Stimulated activated CD8-positive, alpha-beta memory T cell treated with anti-CD3 and anti-CD28 coated beads, Interleukin-12 subunit alpha, Interleukin-12 subunit beta, amount 100 ng/mL, for 24 hours (primary cell): Measurements from ENCODE around the gene IMPG2.
"Not testable (repeated sequence)": the region's sequence is repeated elsewhere in the genome, so short reads cannot be mapped to it uniquely, and the experiment has no call there.

Source experiments
- DNase-seq: peaks from one replicate; pipeline ENCODE4 v3.0.0-alpha.2; 2020; ENCODE audit errors: extremely low read depth

Gene IMPG2

GRCh38 chr3:101320475-101320874 is at the start of gene IMPG2:
TSS of gene IMPG2 (minus strand) at chr3:101320575. CDS start at chr3:101320372, 203 bp downstream.
- DNase-seq = no peak

- DNase-seq = no peak
These were observed 42.0 kb upstream of the IMPG2 start for GRCh38 chr3:101362406-101362805.

- no peak for DNase-seq
These were observed 31.5 kb upstream of the IMPG2 start for GRCh38 chr3:101351829-101352228.

- no peak for DNase-seq
These were observed 20.2 kb upstream of the IMPG2 start for GRCh38 chr3:101340591-101340990.

GRCh38 chr3:101333883-101334282 is 13.5 kb upstream of the IMPG2 start:
- DNase-seq = no peak

- no peak for DNase-seq
These were observed 8.8 kb upstream of the IMPG2 start for GRCh38 chr3:101329016-101329673.

- no peak for DNase-seq
These were observed 5.2 kb upstream of the IMPG2 start for GRCh38 chr3:101325393-101326134.

- no peak for DNase-seq
These were observed 844 bp downstream of the IMPG2 start for GRCh38 chr3:101319531-101319930.

GRCh38 chr3:101312545-101312944 is 7.8 kb downstream of the IMPG2 start:
- no peak for DNase-seq

- no peak for DNase-seq
These were observed 8.7 kb downstream of the IMPG2 start for GRCh38 chr3:101311676-101312075.

- DNase-seq = no peak
These were observed 9.4 kb downstream of the IMPG2 start for GRCh38 chr3:101310978-101311375.

GRCh38 chr3:101308147-101308772 is 12.1 kb downstream of the IMPG2 start:
- DNase-seq = not testable (repeated sequence)

GRCh38 chr3:101303836-101304235 is 16.5 kb downstream of the IMPG2 start:
- DNase-seq = no peak

- DNase-seq = no peak
These were observed 17.2 kb downstream of the IMPG2 start for GRCh38 chr3:101303089-101303731.

GRCh38 chr3:101300073-101300472 is 20.3 kb downstream of the IMPG2 start:
- DNase-seq = no peak

GRCh38 chr3:101292027-101292426 is 28.3 kb downstream of the IMPG2 start:
- DNase-seq = no peak

- no peak for DNase-seq
These were observed 32.1 kb downstream of the IMPG2 start for GRCh38 chr3:101288294-101288693.

GRCh38 chr3:101284757-101285156 is 35.6 kb downstream of the IMPG2 start:
- DNase-seq = no peak

- no peak for DNase-seq
These were observed 38.8 kb downstream of the IMPG2 start for GRCh38 chr3:101281521-101282030.

- DNase-seq = no peak
These were observed 40.5 kb downstream of the IMPG2 start for GRCh38 chr3:101279765-101280385.

- no peak for DNase-seq
These were observed 41.2 kb downstream of the IMPG2 start for GRCh38 chr3:101279162-101279561.

GRCh38 chr3:101278727-101279126 is 41.6 kb downstream of the IMPG2 start:
- no peak for DNase-seq
